K562 (cell line): ENCODE data around the gene LSM6. TPM values are rescaled to one million over a fixed set of nuclear protein-coding genes. Genes with fewer than 3 reads are reported as not detected.
A peak's percentile ranks its signal among the peaks of the same experiment; 100 is the strongest.

ENCODE experiments used
- CBX1 ChIP-seq: sonication (generic); IDR thresholded peaks from 2 replicates; pipeline ENCODE4 v1.6.1; 2016; ENCODE audit warnings: antibody characterized with exemption, low read depth, mild to moderate bottlenecking
- ETS2 ChIP-seq: IDR thresholded peaks from 2 replicates; pipeline ENCODE4 v1.6.1; 2016; ENCODE audit warnings: borderline replicate concordance, missing genetic modification characterization, mild to moderate bottlenecking, moderate library complexity, missing compliant biosample characterization; ENCODE audit not compliant: poor library complexity, severe bottlenecking
- SIN3A ChIP-seq, 2 experiments: fragments of 150-350 bp in 1 of 2; IDR thresholded peaks; 2 replicates each; pipeline ENCODE4 v1.6.1; 2011 to 2016; ENCODE audit warnings: borderline replicate concordance in 2 of 2, low read depth in 2 of 2, low read length in 2 of 2, mild to moderate bottlenecking in 2 of 2, moderate library complexity in 2 of 2; ENCODE audit not compliant: control insufficient read depth in 1 of 2
- SRSF1 ChIP-seq: fragments of 200-400 bp; formaldehyde crosslinking; IDR thresholded peaks from 2 replicates; pipeline ENCODE4 v1.6.1; 2017; ENCODE audit warnings: mild to moderate bottlenecking, low read depth, low read length, moderate library complexity
- ZNF551 ChIP-seq: fragments of 250-450 bp; sonication (Bioruptor Pico); IDR thresholded peaks from 2 replicates; pipeline ENCODE4 v1.5.0; 2021; ENCODE audit warnings: mild to moderate bottlenecking, moderate library complexity
- polyA plus RNA-seq, 8 experiments: library from polyadenylated mRNA; depleted of rRNA in 4 of 8; stranded (reverse) in 5 of 8; unstranded in 3 of 8; fragments of >200 nt; fragmentation: Nextera tagmentation in 2 of 8; fragmentation: Illumina TruSeq in 1 of 8; extraction: Ambion mirVana in 2 of 8; extraction: Trizol in 1 of 8; gene quantifications; 2 replicates each; pipeline versions ENCODE4 v1.2.1 to v1.2.3, GENCODE V29; 2011 to 2014; ENCODE audit warnings: inconsistent platforms in 1 of 8, missing spikeins in 1 of 8
- total RNA-seq, 7 experiments: library from RNA; depleted of rRNA in 6 of 7; stranded (reverse); fragments of >200 nt in 6 of 7; fragmentation: Illumina TruSeq in 2 of 7; extraction: Trizol in 2 of 7; gene quantifications; 2 replicates each; pipeline versions ENCODE4 v1.2.1 to v1.2.3, GENCODE V29; 2011 to 2021; ENCODE audit warnings: low replicate concordance in 1 of 7
- TF ChIP-seq, protein P1 (sequence below): fragments of 450-650 bp; formaldehyde crosslinking; IDR thresholded peaks from 2 replicates; pipeline ENCODE4 v1.4.0; 2020; ENCODE audit warnings: mild to moderate bottlenecking, mixed read lengths
- TF ChIP-seq, protein P2 (sequence below): fragments of 250-450 bp; sonication (Bioruptor Pico); IDR thresholded peaks from 2 replicates; pipeline ENCODE4 v1.5.0; 2021; ENCODE audit warnings: mild to moderate bottlenecking, borderline replicate concordance
- TF ChIP-seq, protein P3 (sequence below): sonication (generic); formaldehyde crosslinking; IDR thresholded peaks from 2 replicates; pipeline ENCODE4 v1.8.0; 2023; ENCODE audit warnings: missing genetic modification reagents, mild to moderate bottlenecking, borderline replicate concordance
- TF ChIP-seq, protein P4 (sequence below): fragments of 200-800 bp; sonication (Bioruptor generic); IDR thresholded peaks from 2 replicates; pipeline ENCODE4 v1.6.1; 2016; ENCODE audit warnings: missing genetic modification characterization, missing compliant biosample characterization

Gene LSM6
- total and polyA plus RNA-seq, 9 of the 15 experiments (the other 6 are each of a cell fraction or from before 2014, with no cell fraction given): 39.9 to 150 (median 97.4) TPM

DNA sequence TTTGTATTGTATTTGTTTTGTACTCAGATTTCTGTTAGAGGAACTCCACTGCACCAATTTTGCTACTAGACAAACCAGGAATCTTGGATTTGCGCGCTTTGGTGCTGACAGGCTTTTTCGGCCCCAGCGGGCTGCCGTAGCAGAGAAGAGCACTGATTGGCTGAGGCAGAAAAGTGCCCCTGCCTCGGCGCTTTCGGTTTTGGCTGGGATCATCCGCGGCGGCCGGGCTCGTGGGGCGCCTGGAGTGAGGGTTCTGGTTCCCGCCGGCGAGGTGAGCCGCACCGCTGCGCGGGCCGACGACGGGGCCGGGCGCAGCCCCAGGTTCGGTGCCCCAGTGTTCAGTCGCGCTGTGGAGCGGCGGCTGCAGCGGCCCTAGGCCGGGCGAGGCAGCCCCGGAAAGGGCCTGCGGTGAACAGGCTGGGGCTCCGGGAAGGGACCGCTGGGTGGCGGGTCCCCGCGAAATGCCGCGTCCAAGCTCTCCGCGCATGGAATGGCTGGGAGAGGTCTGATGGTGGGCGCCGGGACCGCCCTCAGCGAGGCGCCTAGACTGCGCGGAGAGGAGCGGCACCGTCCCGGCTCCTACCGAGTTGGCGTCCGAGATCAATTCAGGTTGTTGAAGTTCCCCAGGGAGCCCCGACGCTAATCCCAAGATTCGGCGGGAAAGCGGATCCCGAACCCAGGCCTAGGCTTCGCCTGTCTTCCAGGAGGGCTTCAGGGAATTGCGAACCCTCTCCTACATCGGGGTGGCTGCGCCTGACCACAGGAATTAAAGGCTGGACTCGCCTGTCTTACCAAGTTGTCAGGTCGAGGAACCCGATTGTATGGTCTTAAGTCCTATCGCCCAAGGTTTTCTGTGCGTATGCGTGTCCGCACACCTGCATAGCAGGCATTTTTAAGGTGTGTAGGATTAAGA lies at the start of gene LSM6 (continued):
- TF ChIP-seq, protein P1, sequence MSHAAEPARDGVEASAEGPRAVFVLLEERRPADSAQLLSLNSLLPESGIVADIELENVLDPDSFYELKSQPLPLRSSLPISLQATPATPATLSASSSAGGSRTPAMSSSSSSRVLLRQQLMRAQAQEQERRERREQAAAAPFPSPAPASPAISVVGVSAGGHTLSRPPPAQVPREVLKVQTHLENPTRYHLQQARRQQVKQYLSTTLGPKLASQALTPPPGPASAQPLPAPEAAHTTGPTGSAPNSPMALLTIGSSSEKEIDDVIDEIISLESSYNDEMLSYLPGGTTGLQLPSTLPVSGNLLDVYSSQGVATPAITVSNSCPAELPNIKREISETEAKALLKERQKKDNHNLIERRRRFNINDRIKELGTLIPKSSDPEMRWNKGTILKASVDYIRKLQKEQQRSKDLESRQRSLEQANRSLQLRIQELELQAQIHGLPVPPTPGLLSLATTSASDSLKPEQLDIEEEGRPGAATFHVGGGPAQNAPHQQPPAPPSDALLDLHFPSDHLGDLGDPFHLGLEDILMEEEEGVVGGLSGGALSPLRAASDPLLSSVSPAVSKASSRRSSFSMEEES (CRISPR knock-in tag): no peak
- TF ChIP-seq, protein P2, sequence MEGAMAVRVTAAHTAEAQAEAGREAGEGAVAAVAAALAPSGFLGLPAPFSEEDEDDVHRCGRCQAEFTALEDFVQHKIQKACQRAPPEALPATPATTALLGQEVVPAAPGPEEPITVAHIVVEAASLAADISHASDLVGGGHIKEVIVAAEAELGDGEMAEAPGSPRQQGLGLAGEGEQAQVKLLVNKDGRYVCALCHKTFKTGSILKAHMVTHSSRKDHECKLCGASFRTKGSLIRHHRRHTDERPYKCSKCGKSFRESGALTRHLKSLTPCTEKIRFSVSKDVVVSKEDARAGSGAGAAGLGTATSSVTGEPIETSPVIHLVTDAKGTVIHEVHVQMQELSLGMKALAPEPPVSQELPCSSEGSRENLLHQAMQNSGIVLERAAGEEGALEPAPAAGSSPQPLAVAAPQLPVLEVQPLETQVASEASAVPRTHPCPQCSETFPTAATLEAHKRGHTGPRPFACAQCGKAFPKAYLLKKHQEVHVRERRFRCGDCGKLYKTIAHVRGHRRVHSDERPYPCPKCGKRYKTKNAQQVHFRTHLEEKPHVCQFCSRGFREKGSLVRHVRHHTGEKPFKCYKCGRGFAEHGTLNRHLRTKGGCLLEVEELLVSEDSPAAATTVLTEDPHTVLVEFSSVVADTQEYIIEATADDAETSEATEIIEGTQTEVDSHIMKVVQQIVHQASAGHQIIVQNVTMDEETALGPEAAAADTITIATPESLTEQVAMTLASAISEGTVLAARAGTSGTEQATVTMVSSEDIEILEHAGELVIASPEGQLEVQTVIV (CRISPR knock-in tag): no peak
- TF ChIP-seq, protein P3, sequence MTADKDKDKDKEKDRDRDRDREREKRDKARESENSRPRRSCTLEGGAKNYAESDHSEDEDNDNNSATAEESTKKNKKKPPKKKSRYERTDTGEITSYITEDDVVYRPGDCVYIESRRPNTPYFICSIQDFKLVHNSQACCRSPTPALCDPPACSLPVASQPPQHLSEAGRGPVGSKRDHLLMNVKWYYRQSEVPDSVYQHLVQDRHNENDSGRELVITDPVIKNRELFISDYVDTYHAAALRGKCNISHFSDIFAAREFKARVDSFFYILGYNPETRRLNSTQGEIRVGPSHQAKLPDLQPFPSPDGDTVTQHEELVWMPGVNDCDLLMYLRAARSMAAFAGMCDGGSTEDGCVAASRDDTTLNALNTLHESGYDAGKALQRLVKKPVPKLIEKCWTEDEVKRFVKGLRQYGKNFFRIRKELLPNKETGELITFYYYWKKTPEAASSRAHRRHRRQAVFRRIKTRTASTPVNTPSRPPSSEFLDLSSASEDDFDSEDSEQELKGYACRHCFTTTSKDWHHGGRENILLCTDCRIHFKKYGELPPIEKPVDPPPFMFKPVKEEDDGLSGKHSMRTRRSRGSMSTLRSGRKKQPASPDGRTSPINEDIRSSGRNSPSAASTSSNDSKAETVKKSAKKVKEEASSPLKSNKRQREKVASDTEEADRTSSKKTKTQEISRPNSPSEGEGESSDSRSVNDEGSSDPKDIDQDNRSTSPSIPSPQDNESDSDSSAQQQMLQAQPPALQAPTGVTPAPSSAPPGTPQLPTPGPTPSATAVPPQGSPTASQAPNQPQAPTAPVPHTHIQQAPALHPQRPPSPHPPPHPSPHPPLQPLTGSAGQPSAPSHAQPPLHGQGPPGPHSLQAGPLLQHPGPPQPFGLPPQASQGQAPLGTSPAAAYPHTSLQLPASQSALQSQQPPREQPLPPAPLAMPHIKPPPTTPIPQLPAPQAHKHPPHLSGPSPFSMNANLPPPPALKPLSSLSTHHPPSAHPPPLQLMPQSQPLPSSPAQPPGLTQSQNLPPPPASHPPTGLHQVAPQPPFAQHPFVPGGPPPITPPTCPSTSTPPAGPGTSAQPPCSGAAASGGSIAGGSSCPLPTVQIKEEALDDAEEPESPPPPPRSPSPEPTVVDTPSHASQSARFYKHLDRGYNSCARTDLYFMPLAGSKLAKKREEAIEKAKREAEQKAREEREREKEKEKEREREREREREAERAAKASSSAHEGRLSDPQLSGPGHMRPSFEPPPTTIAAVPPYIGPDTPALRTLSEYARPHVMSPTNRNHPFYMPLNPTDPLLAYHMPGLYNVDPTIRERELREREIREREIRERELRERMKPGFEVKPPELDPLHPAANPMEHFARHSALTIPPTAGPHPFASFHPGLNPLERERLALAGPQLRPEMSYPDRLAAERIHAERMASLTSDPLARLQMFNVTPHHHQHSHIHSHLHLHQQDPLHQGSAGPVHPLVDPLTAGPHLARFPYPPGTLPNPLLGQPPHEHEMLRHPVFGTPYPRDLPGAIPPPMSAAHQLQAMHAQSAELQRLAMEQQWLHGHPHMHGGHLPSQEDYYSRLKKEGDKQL (CRISPR knock-in tag): no peak
- peak in 1 of 2 experiments; percentile 59; a peak in 1 of 4 replicates for TF ChIP-seq SIN3A (IDR thresholded peaks at IDR 0.05; ENCODE audit: borderline replicate concordance in 2 of 2, control insufficient read depth in 1 of 2, low read depth in 2 of 2, low read length in 2 of 2)
- no peak for TF ChIP-seq ETS2 (tag)
- TF ChIP-seq CBX1: peak; percentile 54; the same call in 1 of the 2 replicates
- TF ChIP-seq, protein P4, sequence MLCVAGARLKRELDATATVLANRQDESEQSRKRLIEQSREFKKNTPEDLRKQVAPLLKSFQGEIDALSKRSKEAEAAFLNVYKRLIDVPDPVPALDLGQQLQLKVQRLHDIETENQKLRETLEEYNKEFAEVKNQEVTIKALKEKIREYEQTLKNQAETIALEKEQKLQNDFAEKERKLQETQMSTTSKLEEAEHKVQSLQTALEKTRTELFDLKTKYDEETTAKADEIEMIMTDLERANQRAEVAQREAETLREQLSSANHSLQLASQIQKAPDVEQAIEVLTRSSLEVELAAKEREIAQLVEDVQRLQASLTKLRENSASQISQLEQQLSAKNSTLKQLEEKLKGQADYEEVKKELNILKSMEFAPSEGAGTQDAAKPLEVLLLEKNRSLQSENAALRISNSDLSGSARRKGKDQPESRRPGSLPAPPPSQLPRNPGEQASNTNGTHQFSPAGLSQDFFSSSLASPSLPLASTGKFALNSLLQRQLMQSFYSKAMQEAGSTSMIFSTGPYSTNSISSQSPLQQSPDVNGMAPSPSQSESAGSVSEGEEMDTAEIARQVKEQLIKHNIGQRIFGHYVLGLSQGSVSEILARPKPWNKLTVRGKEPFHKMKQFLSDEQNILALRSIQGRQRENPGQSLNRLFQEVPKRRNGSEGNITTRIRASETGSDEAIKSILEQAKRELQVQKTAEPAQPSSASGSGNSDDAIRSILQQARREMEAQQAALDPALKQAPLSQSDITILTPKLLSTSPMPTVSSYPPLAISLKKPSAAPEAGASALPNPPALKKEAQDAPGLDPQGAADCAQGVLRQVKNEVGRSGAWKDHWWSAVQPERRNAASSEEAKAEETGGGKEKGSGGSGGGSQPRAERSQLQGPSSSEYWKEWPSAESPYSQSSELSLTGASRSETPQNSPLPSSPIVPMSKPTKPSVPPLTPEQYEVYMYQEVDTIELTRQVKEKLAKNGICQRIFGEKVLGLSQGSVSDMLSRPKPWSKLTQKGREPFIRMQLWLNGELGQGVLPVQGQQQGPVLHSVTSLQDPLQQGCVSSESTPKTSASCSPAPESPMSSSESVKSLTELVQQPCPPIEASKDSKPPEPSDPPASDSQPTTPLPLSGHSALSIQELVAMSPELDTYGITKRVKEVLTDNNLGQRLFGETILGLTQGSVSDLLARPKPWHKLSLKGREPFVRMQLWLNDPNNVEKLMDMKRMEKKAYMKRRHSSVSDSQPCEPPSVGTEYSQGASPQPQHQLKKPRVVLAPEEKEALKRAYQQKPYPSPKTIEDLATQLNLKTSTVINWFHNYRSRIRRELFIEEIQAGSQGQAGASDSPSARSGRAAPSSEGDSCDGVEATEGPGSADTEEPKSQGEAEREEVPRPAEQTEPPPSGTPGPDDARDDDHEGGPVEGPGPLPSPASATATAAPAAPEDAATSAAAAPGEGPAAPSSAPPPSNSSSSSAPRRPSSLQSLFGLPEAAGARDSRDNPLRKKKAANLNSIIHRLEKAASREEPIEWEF: no peak
- no peak for TF ChIP-seq SRSF1
- no peak for TF ChIP-seq ZNF551 (CRISPR knock-in tag)
